Measurements from ENCODE around the gene MFAP4. TPM values are rescaled to one million over a fixed set of nuclear protein-coding genes. Genes with fewer than 3 reads are reported as not detected.

The MFAP4 gene
- total RNA-seq, 1 donor from 2014 or later = 0.82 TPM

DNA sequence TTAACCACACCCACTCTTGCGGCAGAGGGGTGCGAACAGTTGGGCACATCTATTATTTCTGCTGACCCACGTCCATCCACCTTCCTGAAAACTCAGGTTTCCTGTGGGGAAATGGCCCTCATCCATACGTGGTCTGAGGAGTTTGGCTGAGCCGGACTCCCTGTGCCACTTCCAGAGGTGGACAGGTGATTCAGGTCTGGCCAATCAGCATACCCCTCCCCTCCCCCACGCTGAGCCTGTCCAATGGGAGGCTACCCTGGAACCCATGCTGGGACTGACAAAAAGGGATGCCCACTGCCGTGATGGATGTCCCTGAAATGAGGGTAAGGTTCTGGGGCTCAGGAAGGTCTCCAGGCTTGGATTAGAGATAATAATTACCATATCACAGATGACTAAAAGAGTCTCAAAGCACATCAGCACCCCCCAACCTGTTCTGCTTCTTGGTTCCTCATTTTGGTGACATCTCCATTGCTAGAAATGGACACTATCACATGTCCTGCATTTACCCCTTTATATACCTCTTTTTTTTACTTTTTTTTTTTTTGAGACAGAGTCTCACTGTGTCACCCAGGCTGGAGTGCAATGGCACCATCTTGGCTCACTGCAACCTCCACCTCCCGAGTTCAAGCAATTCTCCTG, 14.0 kb downstream of the MFAP4 start:
- FAIRE-seq (no peak), DNase-seq (ENCODE audit: low spot score in 2 of 2) (no peak)

DNA sequence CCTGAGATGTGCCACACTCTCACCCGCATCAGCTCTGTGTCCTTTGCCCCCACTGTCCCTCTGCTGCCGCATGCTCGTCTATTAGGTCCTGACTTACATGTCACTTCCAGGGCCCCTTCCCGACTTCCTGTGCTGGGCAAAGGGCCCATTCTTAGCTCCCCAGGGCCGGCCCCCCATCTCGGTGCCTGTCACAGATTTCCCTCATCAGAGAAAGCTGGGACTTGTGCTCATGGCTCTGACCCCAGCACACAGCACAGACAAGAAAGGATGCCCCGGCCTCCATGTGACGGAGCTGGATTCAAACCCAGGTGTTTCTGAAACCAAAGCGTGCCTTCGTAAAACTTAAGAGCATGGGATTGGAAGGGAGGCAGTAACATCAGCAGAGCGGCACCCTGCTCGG, 14.6 kb downstream of the MFAP4 start:
- FAIRE-seq = no peak
- no peak for DNase-seq (ENCODE audit: low spot score in 2 of 2)

DNA sequence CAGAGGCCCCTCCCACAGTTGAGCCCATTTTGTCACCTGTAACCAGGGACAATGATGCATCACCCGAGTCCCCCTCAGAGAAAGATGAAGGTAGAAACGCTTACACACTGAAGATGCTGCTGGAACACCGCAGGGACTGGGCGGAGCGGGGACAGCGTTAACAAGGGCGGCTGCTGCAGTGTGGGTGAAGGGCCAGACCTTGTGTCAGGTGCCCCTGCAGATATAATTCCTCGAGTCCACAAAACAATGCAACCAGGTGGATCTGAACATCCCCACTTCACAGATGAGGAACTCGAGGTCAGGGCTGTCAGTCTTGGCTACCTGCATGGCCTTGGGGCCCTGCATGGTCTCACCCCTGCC, 15.0 kb downstream of the MFAP4 start:
- DNase-seq (ENCODE audit: low spot score in 2 of 2) (no peak), FAIRE-seq (no peak)

DNA sequence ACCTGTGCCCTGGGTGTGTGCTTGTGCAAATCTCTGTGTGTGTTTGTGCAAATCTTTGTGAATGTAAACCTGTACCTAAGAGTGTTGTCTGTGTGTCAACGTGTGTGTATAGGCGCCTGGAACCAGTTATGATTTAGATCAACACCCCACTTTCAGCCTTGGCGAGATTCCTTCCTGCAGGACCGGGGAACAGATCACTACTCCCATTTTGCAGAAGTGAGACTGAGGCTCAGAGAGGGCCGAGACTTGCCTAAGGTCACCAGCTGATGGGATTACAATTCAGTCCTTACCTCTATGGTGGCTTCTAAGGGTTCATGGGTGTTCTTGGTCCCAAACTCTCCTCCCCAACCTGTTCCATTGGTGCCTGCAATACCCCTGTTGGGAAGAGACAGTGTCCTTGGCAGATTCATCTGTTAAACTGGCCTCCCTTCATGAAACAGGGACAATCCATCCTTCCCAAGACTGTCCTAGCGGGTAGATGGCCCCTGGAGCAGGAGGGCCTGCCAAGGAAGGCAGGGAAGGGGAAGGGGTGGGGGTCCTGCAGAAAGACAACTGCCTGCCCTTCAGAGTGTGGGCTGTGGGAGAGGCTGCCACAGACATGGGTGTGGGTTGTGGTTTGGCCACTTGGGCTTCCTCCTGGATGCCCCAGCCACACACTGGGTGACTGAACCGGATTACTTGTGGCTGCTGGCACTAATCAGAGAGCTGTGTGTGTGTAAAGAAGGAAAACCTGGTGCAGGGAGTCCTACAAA, 15.6 kb downstream of the MFAP4 start:
- FAIRE-seq (no peak), DNase-seq (ENCODE audit: low spot score in 2 of 2) (no peak)

DNA sequence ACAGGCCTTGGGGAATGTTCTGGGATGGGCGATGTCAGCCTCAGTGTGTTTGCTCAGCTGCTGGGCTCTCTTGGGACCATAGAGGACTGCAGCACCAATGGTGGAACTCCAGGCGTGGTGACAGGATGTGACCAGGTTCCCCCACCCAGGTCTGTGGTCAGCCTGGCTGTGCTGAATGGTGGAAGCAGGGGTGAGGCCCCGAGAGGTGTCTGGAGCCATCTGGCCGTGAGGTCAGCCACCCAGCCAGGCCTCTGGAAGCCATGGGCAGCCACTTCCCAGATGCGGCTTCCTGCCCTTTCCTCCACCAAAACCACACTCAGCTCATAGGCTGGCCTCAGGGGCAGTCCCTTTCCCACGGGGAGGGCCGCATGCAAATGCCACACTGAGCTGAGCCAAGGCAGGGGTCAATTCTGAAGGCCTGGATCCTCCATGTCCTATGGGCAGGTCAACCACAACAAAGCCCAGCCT, 16.5 kb downstream of the MFAP4 start:
- FAIRE-seq = no peak

DNA sequence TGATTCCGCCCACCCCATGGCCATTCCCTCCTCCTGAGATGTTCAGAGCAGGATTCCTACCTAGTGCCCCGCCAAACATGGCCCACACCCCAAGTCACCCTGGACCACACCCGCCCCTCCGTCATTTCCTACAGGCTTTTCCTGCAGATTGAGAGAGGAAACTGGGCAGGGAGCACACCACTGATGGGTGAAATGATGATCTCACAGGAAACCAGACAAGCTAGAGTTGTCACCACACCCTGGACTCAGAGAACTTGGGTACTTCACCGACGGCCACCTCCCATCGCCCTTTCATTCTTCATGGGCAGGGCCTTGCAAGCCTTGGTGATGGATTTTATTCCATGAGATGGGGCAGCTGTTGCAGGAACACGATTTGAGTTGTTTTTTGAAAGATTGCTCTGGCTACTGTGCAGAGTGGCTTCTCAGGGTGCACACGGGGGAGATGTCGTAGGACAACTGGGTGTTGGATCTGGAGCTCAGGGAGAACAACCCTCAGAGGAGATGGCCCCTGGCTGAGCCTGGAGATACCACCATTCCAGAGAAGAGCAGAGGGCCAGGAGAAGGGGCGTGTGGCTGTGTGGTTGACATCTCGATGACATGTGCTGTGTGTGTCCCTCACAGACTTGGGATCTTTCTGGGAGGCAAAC, 17.0 kb downstream of the MFAP4 start:
- FAIRE-seq (no peak), DNase-seq (ENCODE audit: low spot score in 2 of 2) (no peak)

More for the DNA sequence above, 16.5 kb downstream of the MFAP4 start:
- no peak for DNase-seq (ENCODE audit: low spot score in 2 of 2)

DNA sequence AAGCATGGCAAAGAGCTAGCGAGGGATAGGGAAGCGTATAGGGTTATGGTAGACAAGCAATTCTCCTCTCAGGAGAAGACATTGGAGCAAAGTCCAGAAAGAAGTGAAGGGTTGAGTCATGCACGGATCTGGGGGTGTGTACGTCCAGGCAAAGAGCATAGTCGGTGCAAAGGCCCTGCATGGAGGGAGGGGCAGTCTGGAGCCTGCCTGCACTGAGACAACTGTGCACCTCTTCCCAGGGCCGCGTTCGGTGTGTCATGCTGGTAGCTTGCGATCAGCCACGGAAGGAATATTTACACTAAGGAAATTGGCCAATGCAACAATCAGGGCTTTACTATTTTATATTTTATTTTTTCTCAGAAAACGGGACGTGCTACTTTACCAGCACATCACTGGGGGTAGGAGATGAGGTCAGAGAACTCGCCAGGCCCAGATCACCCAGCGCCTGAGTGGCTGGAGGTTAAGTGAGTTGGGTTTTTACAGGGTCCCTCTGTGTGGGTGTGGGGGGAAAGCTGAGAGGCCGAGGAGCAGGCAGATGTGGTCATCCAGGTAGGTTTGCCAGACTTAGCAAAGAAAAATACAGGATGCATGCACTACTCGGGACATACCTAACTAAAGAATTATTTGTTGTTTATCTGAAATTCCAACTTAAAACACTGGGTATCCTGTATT, 17.7 kb downstream of the MFAP4 start:
- FAIRE-seq (no peak), DNase-seq (ENCODE audit: low spot score in 2 of 2) (no peak)

DNA sequence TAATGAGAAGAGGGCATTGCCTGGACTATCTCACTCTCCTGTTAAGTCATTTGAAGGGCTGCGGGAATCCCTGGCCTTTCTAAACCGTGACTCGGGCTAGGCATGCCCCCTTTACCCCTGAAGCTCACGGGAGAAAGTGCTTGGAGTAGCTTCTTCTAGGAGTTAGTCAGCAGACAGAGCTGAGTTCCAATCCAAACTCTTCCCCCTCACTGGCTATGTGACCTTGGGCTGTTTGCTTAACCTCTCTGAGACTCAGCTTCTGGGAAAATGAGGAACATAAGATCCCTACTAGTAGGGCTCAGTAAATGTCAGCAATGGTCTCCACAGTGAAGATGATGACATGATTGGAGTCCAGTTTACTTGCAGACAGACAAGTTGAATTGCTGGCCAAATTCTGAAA, 18.8 kb downstream of the MFAP4 start:
- DNase-seq (ENCODE audit: low spot score in 2 of 2) (no peak), FAIRE-seq (no peak)

DNA sequence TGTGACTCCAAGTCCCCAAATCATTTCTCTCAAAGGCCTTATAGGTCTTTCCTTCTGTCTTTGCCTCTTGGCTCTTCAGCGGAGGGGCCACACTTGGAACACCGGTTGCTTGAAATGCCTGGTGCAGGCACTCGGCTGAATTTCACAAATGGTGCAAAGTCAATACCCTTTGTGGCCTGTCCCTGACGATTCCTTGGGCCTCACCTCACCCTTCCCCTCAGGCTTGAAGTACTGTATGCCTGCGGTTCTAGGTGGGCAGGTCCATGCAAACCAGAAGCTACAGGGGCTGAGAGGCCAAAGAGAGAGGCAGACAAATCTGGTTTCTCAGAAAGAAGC, 20.4 kb downstream of the MFAP4 start:
- DNase-seq (ENCODE audit: low spot score in 2 of 2) = no peak

DNA sequence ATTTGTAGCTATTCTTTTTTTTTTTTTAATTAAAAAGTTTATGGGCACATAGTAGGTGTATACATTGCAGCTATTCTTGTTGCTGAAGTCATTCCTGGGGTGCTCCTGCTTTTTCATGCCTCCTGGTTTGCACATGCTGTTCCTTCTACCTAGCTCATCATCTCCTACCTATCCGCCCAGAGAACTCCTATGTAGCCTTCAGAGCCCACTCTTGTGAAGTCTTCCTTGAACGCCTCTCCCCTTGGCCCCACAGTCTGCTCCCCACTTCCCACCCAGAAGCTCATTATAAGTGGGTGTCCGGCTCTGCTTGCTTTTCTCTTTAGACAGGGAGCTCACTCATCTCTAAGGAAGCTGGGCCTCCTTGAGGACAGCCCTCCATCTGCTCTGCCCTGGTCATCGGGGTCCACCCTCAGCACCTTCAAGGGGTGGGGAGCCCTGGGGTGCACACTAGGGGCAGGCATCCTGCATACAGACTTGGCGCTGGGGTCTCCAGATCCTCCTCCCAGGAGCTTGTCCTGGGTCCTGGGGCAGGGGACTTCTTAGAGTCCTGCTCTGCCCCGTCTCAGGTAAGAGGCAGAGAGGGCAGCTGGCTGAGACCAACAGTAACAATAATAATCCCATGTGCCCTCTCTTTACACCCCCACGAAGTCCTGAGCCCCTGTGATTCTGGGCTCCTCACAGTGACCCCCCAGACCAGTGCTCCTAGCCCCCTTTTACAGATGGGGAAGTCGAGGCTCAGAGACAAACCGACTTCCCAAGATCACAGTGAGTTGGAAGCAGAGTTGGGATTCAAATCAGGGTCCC, 21.0 kb downstream of the MFAP4 start:
- FAIRE-seq = no peak
- DNase-seq (ENCODE audit: low spot score in 2 of 2) = no peak

More for the DNA sequence above, 20.4 kb downstream of the MFAP4 start:
- FAIRE-seq = no peak

DNA sequence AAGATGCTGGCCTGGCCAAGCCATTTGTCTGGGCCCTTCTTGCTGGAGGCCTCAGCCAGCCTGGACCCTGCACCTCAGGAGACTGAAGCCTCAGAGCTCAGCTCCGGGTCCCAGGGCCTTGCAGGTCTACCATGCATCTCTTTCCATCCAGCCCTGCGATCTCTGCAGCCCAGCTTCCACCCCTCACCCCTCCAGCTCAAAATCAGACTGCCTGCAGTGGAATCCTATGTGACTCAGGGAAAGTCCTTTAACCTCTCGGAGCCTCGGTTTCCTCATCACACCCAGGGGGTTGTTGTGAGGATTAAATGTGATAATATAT, 21.5 kb downstream of the MFAP4 start:
- FAIRE-seq (no peak), DNase-seq (ENCODE audit: low spot score in 2 of 2) (no peak)

DNA sequence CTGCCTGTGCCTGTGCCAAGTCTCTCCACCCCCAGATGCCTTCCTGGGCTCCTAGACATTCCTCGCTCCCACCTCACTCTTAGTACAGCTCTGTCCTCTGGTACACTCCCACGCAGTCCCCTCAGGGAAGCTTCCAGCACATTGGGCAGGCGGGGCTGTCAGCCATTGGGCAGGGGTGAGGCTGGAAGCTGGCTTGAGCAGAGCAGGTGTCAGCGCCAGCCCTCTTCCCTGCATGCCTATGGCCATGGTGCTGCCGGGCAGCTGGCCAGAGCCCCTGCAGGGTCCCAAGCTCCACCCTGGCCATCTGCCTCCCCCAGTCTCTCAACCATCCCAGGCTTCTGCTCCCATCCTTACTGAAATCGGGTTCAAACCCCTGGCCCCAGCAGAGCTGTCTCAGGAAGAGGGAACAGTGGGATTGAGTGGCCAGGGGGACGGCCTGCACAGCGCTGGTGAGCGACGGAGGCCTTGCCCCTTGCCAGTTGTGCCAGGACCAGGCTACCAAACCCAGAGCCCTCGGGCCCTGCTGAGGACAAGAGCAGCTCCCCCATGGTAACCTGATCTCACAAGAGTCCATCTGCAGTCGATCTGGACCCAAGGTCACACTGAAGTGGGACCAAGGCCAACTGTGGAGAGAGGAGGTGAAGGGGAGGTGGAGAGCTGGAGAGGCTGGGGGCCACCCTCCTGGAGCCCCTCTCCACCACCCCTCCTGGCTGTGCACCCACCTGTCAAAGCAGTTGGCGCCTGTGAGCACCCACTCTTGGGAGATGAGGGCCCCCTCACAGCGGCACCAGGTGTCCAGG, 22.1 kb downstream of the MFAP4 start:
- no peak for DNase-seq (ENCODE audit: low spot score in 2 of 2)

DNA sequence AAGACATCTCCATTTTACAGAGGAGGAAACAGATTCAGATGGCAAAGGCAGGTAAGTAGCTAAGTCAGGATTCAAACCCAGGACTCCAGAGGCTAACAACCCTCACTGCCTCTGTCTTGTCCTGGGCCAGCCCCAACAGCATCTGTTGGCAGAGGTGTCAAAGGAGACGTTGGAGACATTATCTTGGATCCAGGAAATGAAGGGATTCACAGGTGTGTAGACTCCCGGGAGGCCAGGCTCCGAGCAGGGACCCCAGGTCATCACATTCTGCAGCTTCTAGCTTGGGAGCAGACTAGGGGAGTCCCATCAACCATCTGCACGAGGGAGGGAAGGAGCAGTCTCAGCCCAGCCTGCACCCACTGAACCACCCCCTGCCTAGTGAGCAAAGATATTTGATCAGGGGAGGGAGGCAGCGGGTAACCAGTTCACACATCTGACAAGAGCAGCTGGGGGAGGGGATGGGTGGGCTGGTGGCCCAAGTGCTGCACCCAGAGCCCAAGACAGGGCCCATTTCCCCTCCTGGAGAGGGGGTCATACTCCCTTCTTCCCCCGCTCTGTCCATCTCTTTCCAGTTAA, 23.4 kb downstream of the MFAP4 start:
- DNase-seq (ENCODE audit: low spot score in 2 of 2) = no peak
- FAIRE-seq = no peak

More for the DNA sequence above, 22.1 kb downstream of the MFAP4 start:
- no peak for FAIRE-seq

DNA sequence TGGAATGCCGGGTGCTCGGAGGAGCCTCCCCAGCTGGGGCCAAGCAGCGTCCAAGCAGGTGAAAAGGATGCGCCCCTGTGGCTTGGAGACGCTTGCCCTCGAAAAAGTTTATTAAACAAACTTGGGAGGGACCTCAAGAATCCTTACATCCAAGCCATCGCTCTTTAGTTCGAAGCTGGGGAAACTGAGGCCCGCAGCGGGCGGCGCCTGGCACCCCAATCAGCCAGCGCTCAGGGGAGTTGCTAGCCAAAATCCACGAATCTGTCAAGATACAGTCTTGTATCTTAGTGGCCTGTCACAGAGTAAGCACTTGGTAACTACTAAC, 23.9 kb downstream of the MFAP4 start:
- FAIRE-seq = no peak
- DNase-seq (ENCODE audit: low spot score in 2 of 2) = no peak

DNA sequence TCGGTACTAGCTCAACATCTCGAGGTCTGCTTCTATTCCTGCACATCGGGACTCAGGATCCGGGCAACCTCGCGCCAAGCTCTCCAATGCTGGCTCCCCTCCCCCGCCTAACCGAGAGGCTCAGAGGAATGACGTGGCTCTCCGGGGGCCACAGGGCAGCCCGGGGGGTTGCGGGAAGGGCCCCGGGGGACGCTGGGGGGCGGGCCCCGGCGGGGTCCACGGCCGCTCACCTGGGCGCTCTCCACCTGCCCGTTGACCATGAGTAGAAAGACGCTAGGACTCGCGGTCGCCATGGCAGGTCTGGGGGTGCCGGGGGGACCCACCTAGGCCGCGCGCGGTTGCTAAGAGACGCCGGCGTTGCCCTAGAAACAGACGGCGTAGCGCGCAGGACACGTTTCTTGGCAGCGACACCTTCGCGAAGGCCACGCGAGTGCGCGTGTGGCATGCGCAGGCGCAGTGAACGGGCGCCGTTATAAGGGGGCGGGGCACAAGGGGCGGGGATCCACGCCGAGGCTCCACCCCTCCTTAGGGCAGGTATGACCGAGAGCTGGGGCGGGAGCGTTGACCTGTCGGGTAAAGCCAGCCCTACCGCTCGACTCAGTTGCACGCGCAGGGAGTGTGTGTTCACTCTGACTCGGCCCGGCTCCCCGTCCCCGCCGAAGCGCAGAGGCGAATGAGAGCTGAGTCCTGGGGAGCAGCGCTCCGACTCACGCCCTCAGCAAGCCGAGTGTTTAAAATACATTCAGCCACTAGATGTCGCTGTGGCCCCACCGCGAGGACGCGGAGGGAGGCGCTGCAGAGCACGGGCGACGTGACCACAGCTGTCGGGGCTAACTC, 24.5 kb downstream of the MFAP4 start, which contains the start of gene B9D1:
Gene B9D1, minus strand, starts transcription at position 447 of the 837 bp plus-strand sequence. Its CDS starts 154 bp downstream, at position 293.
- DNase-seq (ENCODE audit: low spot score in 2 of 2) (peak; percentile 97 to 99), FAIRE-seq (no peak)

DNA sequence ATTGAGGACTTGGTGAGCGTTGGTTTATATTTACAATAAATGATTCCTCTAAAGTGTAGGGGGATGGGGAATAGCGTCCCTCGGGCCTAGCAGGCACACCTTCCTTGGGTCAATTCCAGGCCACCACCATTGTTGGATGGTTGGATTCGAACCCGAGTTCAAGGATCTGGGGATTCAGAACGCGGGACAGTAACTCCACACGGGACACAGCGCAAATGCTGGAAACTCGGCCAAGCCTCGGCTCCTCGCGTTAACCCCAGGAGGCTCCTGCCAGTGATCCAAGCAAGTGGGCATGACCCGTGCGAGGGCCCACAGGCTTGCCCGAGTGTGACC, 25.1 kb downstream of the MFAP4 start:
- no peak for FAIRE-seq
- DNase-seq (ENCODE audit: low spot score in 2 of 2) = no peak

DNA sequence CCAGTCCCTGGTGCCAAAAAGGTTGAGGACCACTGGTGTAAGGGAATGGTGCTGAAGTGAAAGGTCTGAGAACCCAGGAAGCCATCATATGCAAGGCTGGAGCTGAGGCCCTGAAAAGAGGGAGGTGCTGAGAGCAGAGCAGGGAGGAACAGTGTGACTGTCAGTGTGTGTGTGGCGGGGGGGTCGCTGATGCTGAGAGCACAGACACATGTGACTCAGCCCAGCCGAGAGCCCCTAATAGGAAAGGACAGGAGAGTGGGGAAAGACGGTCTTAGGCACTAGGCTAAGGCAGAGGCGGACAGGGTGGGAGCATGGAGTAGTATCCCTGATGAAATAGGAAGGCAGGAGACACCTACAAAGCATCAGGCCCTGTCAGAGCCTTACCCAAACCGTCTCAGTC, 25.7 kb downstream of the MFAP4 start:
- DNase-seq (ENCODE audit: low spot score in 2 of 2) (no peak), FAIRE-seq (no peak)

DNA sequence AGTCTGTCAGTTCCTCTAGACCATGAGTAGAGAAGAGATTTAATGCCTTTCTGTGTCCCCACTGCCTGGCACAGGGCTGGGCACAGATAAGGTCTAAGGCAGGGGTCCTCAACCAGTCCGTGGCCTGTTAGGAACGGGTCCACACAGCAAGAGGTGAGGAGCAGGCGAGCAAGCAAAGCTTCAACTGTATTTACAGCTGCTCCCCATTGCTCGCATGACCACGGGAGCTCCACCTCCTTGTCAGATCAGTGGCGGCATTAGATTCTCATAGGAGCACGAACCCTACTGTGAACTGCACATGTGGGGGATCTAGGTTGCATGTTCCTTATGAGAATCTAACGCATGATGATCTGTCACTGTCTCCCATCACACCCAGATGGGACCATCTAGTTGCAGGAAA, 26.2 kb downstream of the MFAP4 start:
- no peak for FAIRE-seq
- no peak for DNase-seq (ENCODE audit: low spot score in 2 of 2)

DNA sequence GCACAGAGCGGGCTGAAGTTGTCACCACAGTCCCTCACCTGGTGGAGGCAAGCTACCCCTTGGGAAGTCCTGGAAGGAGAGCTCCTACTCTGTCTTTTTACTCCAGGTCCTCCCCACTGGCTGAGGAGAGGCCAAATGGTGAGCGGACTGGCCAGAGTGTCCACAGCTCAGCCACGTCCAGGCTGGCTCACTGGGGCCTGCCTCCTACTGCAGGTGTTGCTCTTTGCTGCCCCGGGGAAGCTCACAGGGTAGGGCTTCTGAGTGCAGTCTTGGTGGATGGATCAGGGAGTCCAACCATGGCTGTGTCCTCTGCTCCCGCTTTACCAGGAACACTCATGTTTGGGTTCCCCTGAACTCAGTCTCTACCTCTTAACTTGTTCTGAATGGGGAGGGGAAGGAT, 27.1 kb downstream of the MFAP4 start:
- DNase-seq (ENCODE audit: low spot score in 2 of 2) = no peak
- FAIRE-seq = no peak
